Fibroblast of villous mesenchyme (primary cell): ENCODE measurements around the gene LTA4H. TPM values are rescaled to one million over a fixed set of nuclear protein-coding genes. Genes with fewer than 3 reads are reported as not detected.
A peak's percentile ranks its signal among the peaks of the same experiment; 100 is the strongest.

Source experiments
- DNase-seq: peaks from one replicate; pipeline ENCODE4 v3.0.0-alpha.2; 2010; ENCODE audit warnings: low read depth
- H3K4me3 ChIP-seq: 2 replicates; pipeline ENCODE4 v1.5.1; 2011; ENCODE audit warnings: low read depth, mild to moderate bottlenecking, low read length
- CTCF ChIP-seq: IDR thresholded peaks from 2 replicates; pipeline ENCODE4 v1.5.1; 2012; ENCODE audit warnings: low read depth, mild to moderate bottlenecking, low read length; ENCODE audit not compliant: insufficient read depth
- total RNA-seq: library from RNA; depleted of rRNA; stranded (reverse); fragments of >200 nt; gene quantifications from 2 replicates; pipeline ENCODE4 v1.2.3, GENCODE V29; 2012

LTA4H gene
- total RNA-seq, 1 donor = 79.9 TPM

GRCh38 chr12:96064966-96065365 is 29.6 kb upstream of the LTA4H start:
- TF ChIP-seq CTCF = no peak
- no peak overlapping the region for H3K4me3 ChIP-seq
- DNase-seq = no peak

- TF ChIP-seq CTCF = no peak
- no peak overlapping the region for H3K4me3 ChIP-seq
- no peak for DNase-seq
Measured at GRCh38 chr12:96064271-96064670, 28.9 kb upstream of the LTA4H start.

GRCh38 chr12:96063046-96063445 is 27.7 kb upstream of the LTA4H start:
- peak; percentile 40 for TF ChIP-seq CTCF
- DNase-seq = peak; percentile 43
- H3K4me3 ChIP-seq = no peak overlapping the region

- H3K4me3 ChIP-seq = no peak overlapping the region
- TF ChIP-seq CTCF = peak; percentile 83
- peak; percentile 85 for DNase-seq
Measured at GRCh38 chr12:96061864-96062453, 26.6 kb upstream of the LTA4H start.

GRCh38 chr12:96061323-96061722 is 25.9 kb upstream of the LTA4H start:
- no peak for DNase-seq
- TF ChIP-seq CTCF = no peak
- no peak overlapping the region for H3K4me3 ChIP-seq

GRCh38 chr12:96060041-96060440 is 24.7 kb upstream of the LTA4H start:
- peak; percentile 23 for DNase-seq
- no peak overlapping the region for H3K4me3 ChIP-seq
- no peak for TF ChIP-seq CTCF

GRCh38 chr12:96057986-96058553 is 22.7 kb upstream of the LTA4H start:
- DNase-seq = no peak
- no peak for TF ChIP-seq CTCF

More at GRCh38 chr12:96057986-96058553, 22.7 kb upstream of the LTA4H start:
- no peak overlapping the region for H3K4me3 ChIP-seq
